Activated CD4-positive, CD25-positive, alpha-beta regulatory T cell (primary cell): ENCODE measurements around the gene ZFP62.

Experiments used
- DNase-seq, 4 experiments: peaks; one replicate each; lab custom pipeline; 2025; lab: John Stamatoyannopoulos, UW

ZFP62 gene

DNA sequence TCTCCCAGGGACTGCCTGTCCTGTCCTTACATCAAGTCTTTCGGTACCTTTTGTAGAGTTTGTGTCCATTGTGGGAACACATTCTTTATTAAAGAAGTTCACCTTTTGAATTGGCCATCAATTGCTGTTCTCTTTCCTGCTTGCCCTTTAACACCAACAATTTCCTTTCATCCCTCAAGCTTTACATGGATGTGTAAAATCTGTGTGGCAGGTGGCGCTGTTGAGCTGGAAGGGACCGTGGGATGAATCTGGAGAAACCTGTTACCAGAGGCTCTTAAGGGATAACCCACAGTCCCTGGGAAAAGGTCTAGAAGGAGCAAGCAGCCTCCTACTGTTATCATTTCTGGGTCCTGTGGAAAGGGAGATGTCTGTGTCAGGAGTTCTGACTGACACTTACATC lies 7.9 kb upstream of the ZFP62 start:
- DNase-seq: peak; percentile 14 to 60 (median 28)

DNA sequence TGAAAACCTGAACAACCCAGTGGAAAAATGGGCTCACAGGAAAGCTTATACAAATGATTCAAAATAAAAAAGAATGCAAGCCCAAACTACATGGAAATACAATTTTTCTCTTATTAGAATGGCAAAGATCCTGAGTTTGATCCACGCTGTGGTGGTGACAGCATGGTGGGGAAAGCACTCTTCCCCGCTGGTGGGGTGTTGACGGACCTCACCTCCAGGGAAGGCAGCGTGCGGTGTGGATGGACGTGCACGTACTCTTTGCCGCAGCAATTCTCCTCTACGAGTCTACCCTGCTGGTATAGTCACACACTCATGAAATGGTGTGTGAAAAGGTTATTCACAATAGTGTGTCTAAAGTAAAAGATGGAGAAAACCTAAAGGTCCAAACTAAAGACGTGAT lies 5.9 kb upstream of the ZFP62 start:
- DNase-seq: no peak

DNA sequence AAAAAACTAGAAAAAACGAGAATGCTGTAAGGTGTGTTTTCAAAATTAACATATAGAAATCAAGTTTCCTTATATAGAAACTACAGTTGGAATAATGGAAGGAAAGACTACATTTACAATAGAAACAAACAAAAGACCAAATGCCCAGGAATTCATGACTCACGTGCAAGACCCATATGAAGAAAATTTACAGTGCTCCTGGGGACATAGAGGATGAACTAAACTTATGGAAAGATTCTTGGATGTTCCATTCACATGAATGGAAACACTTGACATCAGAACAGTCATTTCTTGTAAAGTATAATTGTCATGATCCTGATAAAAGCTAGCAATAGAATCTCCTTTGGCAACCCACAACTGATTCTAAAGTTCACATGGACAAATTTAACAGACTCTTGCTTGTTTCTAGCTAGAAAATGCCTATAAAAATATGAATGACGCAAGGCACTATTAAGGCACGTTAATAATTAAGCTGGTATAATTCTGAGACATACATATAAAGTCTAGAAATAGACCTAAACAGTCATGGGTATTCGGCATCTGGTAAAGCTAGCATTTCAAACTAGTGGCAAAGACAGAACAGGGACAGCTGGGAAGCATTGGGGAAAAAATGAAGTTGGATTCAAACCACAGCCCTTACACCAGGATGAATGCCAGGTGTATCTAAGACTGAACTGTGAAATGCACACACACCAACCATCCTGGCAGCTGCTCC lies 5.1 kb upstream of the ZFP62 start:
- no peak for DNase-seq

DNA sequence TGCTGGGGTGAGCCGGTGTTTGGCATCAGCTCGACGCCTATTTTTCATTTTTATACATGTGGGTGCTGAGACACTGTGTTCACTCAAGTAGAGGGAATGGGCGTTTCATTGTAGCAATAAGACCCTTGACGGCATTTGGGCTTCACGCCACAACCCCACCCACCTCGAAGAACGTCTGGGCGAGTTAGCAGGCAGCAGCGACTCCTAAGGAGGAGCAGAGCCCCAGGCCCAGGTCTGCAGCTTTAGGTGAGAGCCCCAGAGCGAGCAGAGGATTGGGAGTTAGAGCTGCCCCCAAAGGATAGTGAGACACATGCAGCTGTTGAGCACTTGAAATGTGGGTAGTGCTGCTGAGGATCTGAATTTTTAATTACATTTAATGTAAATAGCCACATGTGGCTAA lies 1.6 kb upstream of the ZFP62 start:
- DNase-seq: no peak

DNA sequence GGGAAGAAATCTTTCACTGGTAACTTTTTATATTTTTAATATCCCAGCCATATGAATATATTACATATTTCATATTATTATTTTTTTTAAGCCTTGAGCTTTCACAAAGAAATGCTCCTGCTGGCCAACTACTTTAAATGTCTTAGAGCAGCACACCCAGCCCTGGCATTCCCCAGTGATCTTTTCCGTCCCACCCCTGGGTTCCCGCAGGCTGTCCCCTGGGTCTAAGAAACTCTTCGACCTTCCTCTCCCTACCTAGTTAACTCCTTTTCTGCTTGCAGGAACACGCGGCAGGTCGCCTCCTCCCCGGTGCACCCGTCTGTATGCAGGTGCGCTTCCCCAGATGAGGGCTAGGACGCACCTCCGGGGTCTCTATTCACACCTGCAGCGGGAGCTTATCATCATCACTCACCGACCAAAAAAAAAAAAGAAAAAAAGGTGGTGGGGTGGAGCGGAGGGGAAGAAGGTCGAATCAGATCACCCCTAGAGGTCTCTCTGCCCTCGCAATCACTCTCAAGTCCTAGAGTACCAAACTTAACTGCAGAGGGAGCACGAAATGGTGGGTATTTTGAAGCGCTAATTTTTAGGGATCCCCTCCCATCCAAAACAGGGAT lies 696 bp downstream of the ZFP62 start:
- peak in 2 of 4 experiments; percentile 46 to 47 for DNase-seq

DNA sequence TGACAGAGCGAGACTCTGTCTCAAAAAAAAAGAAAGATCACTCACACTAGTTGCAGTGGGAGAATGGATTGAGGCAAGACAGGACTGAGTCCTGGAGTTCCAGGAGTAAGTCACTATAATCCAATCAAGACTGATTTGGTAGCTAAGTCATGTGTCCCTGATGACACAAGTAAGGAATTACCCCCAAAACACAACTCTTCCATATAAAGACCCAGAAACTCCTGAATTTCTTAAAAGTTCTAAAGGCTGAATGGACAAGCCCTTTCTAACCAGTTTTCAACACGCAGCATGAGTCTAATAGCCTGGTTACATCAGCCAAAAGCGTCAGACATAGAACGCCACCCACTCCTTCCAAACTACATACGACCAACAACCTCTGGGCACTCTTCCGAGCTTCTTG lies 2.5 kb downstream of the ZFP62 start:
- no peak for DNase-seq

DNA sequence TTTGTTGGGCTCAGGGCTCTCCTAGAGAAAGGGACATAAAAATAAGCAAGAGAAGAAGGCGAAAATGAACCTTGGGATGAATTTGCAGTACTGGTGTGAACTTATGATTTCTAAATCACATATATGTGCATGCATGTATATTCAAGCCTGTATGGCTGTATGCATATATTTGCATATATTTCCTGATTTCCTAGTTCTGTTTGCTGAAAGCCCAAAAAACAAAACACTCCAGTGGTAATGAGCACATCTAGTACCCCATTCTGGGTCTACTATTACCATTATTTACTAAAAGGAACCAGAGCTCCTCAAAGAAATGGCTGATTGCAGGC lies 7.3 kb downstream of the ZFP62 start:
- DNase-seq: no peak

DNA sequence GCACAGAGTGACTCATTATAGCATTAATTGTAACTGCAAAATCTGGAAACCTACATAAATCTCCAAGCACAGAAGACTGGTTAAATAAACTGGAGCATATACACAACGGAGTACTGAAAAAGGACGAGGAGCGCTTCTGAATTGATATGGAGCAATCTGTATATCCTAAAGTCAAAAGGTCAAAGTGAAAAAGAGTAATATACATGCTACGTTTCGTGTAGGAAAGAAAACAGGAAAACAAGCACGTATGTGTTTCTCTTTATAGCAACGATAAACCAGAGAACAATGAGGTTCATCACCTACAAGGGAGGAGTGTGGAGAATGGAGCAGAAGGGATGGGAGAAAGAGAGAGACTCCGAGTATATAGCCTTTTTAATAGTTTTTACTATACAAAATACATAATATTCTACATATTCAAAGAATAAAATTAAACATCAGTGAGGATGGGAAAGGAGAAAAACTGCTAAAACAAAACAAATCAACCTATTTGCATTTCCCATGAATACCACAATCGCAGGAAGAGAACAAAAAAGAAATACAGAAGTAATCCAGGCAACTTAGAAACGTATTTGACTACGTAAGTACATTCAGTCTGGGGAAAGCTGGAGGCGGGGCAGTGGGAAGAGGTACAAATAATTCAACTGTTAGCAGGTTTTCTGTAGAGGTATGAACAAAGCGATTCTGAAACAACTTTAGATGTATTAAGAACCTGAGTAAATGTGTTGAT lies 7.8 kb downstream of the ZFP62 start:
- no peak for DNase-seq

DNA sequence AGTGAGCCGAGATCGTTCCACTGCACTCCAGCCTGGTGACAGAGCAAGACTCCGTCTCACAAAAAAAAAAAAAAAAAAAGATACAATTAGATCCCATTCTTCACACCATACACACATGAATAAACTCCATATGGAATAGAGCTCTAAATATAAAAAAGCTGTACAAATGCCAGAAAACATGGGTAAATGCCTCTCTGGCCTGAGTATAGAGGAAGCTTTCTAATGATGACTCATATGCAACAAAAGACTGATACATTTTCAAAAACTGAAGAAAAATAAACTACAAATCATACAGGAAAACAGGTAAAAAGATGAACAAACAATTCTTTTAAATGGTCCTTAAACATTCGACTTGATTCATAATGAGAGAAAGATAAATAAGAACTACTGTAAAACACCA lies 8.6 kb downstream of the ZFP62 start:
- no peak for DNase-seq

DNA sequence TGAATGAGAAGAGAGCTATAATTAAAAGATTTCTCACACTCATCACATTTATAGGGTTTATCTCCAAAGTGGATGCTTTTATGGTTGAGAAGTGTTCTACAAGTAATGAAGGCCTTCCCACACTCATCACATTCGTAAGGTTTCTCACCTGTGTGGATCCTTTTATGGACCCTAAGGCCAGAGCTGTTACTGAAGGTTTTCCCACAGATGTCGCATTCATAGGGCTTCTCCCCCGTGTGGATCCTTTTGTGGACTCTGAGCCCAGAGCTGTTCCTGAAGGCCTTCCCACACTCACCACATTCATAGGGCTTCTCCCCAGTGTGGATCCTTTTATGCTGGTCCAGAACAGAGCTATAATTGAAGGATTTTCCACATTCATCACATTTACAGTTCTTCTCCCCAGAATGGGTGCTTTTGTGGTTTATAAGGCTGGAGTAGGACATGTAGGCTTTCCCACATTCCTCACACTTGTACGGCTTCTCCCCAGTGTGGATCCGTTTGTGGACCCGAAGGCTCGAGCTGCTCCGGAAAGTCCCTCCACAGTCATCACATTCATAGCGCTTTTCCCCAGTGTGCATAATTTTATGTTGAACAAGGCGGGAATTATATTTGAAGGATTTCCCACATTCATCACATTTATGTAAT lies 10.5 kb downstream of the ZFP62 start:
- no peak for DNase-seq

DNA sequence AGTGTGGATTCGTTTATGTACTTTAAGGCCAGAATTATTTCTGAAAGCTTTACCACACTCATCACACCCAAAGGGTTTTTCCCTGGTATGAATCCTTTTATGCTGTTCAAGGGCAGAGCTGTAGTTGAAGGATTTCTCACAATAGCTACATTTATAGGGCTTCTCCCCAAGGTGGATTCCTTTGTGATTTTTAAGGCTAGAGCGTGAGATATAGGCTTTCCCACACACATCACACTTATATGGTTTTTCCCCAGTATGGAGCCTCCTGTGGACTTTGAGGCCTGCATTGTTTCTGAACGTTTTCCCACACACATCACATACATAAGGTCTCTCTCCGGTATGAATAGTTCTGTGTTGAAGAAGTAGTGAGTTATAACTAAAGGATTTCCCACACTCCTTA lies 11.2 kb downstream of the ZFP62 start:
- no peak for DNase-seq

DNA sequence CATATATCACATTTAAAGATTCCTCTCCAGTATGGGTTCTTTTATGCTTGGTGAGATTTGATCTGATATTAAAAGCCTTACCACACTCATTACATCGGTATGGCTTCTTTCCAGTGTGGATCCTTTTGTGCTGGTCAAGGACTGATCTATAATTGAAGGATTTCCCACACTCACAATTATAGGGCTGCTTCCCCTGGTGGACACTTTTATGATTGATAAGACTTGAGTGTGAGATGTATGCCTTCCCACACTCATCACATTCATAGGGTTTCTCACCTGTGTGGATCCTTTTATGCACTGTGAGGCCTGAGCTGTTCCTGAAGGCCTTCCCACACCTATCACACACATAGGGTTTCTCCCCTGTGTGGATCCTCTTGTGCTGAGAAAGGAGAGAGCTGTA lies 12.2 kb downstream of the ZFP62 start:
- no peak for DNase-seq

DNA sequence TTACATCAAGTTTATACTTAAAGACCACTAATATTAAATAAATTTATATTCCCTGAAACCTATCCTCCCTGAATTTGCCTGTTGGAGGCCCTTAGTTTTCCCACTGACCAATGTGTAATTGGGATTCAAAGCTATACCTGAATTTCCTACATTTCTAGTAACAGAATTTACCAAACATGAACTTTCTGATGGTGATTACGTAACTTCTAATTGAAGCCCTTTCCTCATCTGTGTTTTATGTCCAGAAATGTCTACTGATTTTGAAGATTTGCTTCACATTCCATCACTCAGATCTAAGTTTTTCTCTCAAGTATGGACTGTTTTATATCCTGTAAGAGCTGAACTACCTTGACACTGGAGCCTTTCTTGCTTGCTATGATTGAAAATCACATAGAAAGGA lies 12.8 kb downstream of the ZFP62 start:
- DNase-seq: no peak

DNA sequence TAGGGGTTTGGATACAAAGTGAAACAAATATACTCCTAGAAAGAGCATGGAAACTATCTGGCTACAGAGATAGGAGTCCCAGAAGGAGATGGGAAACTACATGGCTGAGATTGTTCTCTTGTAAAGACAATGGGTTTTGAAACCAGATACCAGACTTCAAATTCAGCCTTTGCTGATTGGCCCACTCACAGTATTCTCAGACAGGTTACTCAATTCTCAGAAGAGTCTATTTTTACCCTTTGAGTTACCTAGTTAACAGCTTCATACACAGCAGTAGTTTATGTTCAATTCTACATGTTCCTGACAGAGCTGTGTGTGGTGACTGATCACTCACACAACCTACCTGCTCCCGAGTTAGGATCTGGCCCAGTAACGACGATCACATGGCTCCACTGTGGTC lies 14.1 kb downstream of the ZFP62 start:
- no peak for DNase-seq

DNA sequence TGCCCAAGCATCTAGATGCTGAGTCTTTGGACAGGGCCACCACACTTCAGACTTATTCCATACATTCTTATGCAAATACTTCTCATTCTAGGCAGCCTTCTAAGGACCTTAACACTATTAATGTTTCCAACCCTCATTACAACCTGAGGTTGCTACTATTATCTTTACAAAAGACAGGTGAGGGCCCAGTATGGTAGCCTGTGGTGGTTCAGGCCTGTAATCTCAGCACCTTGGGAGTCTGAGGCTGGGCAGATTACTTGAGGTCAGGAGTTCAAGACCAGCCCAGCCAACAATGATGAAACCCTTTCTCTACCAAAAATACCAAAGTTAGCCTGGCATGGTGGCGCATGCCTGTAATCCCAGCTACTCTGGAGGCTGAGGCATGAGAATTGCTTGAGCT lies 16.2 kb downstream of the ZFP62 start:
- no peak for DNase-seq

DNA sequence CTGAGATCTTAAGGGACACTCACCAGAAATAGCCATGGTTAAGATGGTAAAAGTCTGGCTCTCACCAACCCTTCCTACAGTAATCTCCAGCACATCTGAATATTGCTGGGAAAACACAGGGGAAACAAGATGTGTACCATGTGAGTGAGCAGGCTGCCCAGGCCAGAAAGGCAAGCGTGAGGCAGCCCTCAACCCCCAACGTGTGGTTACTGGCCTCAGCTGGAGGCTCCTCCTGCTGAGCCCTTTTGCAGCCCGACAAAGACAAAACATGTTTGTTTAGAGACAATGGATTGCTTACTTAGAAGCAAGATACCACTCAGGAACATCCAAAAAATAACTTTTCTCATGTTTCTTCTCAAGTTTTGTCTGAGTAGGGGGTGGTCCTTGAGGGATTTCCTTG lies 16.6 kb downstream of the ZFP62 start:
- DNase-seq: no peak

DNA sequence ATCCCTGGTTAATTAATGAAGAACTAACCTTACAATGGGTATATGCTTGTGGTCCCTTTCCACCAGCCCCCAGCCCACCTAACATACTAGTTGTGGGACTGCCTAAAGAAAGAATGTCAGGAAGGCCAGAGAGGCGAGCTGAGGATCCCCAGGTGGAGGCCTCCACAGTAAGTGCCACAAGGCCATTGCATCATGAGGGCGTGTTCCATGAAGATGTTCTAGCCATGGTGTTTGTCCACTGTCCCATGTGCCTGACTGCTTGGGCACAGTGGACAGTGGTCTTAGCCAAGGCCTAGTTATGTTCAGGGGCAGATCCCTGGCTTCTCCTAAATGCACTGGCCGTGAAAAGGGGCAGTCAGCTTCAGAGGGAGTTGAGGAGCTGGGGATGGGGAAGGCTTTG lies 21.1 kb downstream of the ZFP62 start:
- no peak for DNase-seq

DNA sequence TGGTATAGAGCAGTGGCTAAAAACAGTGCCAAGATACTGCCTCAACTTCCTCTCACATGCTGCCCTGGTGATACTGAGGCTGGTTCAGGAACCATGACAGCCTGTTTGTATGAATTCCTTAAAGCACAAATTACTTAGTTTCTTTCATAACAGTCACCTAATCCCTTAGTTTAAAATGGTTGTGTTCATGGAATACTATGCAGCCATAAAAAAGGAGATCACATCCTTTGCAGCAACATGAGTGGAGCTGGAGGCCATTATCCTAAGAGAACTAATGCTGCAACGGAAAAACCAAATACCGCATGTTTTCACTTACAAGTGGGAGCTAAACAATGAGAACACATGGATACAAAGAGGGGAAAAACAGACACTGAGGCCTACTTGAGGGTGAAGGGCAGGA lies 21.8 kb downstream of the ZFP62 start:
- DNase-seq: no peak

DNA sequence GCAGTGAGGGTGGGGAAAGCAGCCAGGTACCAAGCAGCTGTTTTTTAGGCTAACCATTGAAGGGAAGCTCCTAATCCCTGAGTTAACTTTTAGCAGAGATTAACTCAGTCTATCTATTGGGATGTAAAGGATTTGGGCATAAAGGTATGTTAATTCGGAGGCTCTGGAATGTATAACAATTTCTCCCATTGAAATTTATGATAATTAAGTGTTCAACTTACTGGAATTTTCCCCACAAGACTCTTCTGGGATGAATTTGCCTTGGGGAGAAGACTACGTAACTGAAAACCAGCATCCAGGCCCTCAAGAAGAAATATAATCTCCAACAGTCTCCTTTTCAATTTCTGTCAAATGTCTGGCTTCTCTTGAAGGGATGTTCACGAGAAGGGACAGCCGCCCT lies 23.6 kb downstream of the ZFP62 start:
- DNase-seq: no peak

DNA sequence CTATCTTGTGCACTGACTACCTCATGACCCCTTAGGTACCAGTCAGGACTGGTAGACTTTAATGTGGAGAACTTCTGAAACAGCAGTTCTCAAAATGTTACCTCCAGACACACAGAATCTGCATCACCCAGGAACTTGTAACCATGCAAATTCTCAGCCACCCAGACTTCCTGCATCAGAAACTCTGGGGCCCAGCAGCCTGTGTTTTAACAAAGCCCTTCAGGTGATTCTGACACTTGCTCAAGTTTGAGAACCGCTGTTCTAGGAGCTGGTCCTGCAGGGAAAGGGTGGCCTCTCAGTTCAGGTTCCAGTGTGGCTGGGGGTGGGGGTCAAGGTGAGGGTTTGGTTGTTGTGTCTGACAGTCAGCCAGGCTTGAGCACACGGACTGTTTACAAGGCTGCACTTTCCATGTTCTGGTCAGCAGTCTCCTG lies 28.4 kb downstream of the ZFP62 start:
- DNase-seq: no peak

DNA sequence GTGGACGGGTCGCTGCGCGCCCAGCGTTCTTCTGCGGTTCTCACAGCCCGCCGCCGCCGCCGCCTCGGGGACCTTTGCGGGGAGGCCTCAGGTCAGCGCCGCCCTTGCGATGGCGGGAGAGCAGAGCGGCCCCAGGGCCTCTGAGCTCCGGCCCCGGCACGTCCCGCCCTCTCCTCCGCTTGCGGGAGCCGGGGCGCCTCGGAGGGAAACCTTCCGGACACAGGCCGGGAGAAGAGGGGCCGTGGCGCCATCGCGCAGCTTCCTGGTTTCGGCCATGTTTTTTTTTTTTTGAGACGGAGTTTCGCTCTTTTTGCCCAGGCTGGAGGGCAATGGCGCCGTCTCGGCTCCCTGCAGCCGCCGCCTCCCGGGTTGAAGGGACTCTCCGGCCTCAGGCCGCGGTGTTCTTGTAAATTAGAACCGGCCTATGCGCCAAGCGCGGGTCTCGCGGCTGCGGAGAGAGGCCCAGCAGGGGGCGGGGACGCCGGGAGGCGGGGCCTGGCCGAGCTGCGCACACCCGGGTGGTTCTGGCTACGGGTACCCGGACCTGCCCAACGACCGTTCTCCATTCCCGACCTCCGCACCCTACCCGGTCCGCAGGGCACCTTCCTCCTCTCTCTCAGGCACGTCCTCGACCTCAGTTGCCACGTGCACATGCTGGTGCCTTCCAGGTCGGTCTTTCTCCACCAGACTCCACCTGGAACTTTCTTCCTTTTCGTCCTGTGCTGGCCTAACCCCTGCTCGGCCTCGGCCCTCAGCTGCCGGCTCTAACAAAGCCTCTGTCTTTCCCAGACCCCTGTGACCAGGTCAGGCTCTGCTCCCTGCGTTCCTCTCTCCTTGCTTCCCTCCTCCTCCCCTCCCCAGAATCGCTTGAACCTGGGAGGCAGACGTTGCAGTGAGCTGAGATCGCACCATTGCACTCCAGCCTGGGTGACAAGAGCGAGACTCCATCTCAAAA lies 29.7 kb downstream of the ZFP62 start:
- DNase-seq: peak; percentile 51 to 67 (median 55)
